ENCODE data around the gene PLD1.

Gene PLD1

DNA sequence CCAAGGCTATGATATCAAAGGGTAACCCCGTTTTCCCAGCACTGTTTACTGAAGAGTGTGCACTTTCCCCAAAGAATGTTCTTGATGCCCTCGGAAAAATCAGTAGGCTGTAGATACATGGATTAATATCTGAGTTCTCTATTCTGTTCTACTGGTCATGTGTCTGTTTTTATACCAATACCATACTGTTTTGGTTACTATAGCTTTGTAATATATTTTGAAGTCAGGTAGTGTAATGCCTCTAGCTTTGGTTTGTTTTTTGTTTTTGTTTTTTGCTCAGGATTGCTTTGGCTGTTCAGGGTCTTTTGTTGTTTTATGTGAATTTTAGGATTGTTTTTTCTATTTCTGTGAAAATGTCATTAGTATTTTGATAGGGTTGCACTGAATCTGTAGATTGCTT lies 95.1 kb downstream of the PLD1 start:
- ChIA-PET CTCF (interaction anchor here (1.1 kb wide), 1 partner anchor 57 kb away, joined by 3 read pairs; no protein-coding TSS in a partner anchor), POLR2A (no interaction called here)
- WGBS (ENCODE audit: insufficient coverage): no CpG with 5 or more reads among the region's 2 CpGs
- Histone ChIP-seq H3K27me3 (replicated peaks in 2 of 5; ENCODE audit: control insufficient read depth in 4 of 5, insufficient read depth in 5 of 5, low read length in 4 of 5) (no peaks in the 10 kb centered on the region), H3K9me3 (ENCODE audit: control extremely low read depth in 1 of 5, control insufficient read depth in 4 of 5, insufficient read depth in 2 of 5, low read depth in 1 of 5, low read length in 4 of 5) (peaks cover 0 to 11% (median 2%) of the 10 kb centered on the region in 5 experiments), H3K4me3 (ENCODE audit: control insufficient read depth in 1 of 7, extremely low read depth in 1 of 7, insufficient read depth in 4 of 7, low read depth in 2 of 7, low read length in 6 of 7) (no peak overlapping the region), H3K36me3 (ENCODE audit: control insufficient read depth in 4 of 4, insufficient read depth in 4 of 4, low read length in 3 of 4) (peaks cover 0 to 2% (median 0%) of the 10 kb centered on the region in 4 experiments), H3K27ac (ENCODE audit: insufficient read depth in 1 of 2, low read depth in 1 of 2, low read length in 2 of 2, poor library complexity in 1 of 2, severe bottlenecking in 2 of 2) (no peak overlapping the region), H3K4me1 (ENCODE audit: control extremely low read depth in 1 of 4, control insufficient read depth in 4 of 4, insufficient read depth in 4 of 4, low read length in 3 of 4) (no peaks in the 10 kb centered on the region)
- DNase-seq: no peak

DNA sequence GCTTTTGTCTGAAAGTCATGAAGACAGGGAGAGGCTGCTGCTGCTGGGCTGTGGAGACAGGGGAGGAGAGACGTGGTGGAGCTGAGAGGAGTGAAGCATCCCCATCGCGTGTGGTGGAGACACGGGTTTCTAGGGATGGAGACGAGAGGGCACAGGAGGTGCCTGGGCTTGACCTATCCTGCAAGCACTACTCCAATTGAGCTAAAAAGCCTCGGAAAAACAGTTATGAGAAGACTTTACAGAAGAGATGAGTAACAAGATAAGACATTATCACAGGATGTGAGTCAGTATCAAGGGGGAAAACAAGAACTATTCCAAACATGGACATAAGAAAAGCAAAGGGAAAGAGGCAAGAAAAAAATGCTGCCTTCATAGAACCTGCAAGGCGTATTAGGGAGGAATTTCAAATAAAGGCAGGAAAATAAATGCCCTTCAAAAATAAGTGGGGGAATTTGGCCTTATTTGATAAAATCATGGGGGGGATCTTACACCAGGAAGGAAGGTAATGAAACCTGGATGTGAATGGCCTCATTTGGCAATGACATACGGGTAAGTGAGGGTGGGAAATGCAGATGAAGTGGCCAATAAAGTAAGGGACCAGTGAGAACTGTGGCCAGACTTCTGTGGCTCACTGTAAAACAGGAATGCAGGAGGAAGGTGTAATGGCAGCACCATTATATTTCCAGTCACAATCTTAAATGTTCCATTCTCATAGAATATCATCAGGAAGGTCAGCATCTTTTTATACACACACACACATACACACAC lies 97.9 kb downstream of the PLD1 start:
- 95% methylated on average over 8 of the region's 8 CpGs for WGBS (ENCODE audit: insufficient coverage)
- CTCF ChIA-PET: interaction anchor here (0.7 kb wide), 1 partner anchor 755 kb away, joined by 7 read pairs; no protein-coding TSS in a partner anchor
- H3K27ac ChIP-seq (ENCODE audit: insufficient read depth in 1 of 2, low read depth in 1 of 2, low read length in 2 of 2, poor library complexity in 1 of 2, severe bottlenecking in 2 of 2): no peak overlapping the region
- peaks cover 0 to 2% (median 0%) of the 10 kb centered on the region in 4 experiments for H3K36me3 ChIP-seq (ENCODE audit: control insufficient read depth in 4 of 4, insufficient read depth in 4 of 4, low read length in 3 of 4)
- no peaks in the 10 kb centered on the region for H3K27me3 ChIP-seq (replicated peaks in 2 of 5; ENCODE audit: control insufficient read depth in 4 of 5, insufficient read depth in 5 of 5, low read length in 4 of 5)
- no peak for DNase-seq
- POLR2A ChIA-PET: no interaction called here
- H3K4me3 ChIP-seq (ENCODE audit: control insufficient read depth in 1 of 7, extremely low read depth in 1 of 7, insufficient read depth in 4 of 7, low read depth in 2 of 7, low read length in 6 of 7): no peak overlapping the region
- peaks cover 0 to 11% (median 2%) of the 10 kb centered on the region in 5 experiments for H3K9me3 ChIP-seq (ENCODE audit: control extremely low read depth in 1 of 5, control insufficient read depth in 4 of 5, insufficient read depth in 2 of 5, low read depth in 1 of 5, low read length in 4 of 5)
- H3K4me1 ChIP-seq (ENCODE audit: control extremely low read depth in 1 of 4, control insufficient read depth in 4 of 4, insufficient read depth in 4 of 4, low read length in 3 of 4): no peaks in the 10 kb centered on the region

GRCh38 chr3:171711461-171712170 lies 98.7 kb downstream of the PLD1 start:
- no CpG with 5 or more reads among the region's 3 CpGs for WGBS (ENCODE audit: insufficient coverage)
- POLR2A ChIA-PET: no interaction called here

GRCh38 chr3:171710359-171710758 lies 99.9 kb downstream of the PLD1 start:
- Histone ChIP-seq H3K4me1 (ENCODE audit: control extremely low read depth in 1 of 4, control insufficient read depth in 4 of 4, insufficient read depth in 4 of 4, low read length in 3 of 4) (no peaks in the 10 kb centered on the region), H3K4me3 (ENCODE audit: control insufficient read depth in 1 of 7, extremely low read depth in 1 of 7, insufficient read depth in 4 of 7, low read depth in 2 of 7, low read length in 6 of 7) (no peak overlapping the region), H3K9me3 (ENCODE audit: control extremely low read depth in 1 of 5, control insufficient read depth in 4 of 5, insufficient read depth in 2 of 5, low read depth in 1 of 5, low read length in 4 of 5) (peaks cover 0 to 4% (median 0%) of the 10 kb centered on the region in 5 experiments), H3K27ac (ENCODE audit: insufficient read depth in 1 of 2, low read depth in 1 of 2, low read length in 2 of 2, poor library complexity in 1 of 2, severe bottlenecking in 2 of 2) (no peak overlapping the region), H3K36me3 (ENCODE audit: control insufficient read depth in 4 of 4, insufficient read depth in 4 of 4, low read length in 3 of 4) (peaks cover 0 to 2% (median 0%) of the 10 kb centered on the region in 4 experiments), H3K27me3 (replicated peaks in 2 of 5; ENCODE audit: control insufficient read depth in 4 of 5, insufficient read depth in 5 of 5, low read length in 4 of 5) (no peaks in the 10 kb centered on the region)
- WGBS (ENCODE audit: insufficient coverage): 95% methylated on average over 16 of the region's 17 CpGs
- ChIA-PET POLR2A (no interaction called here), CTCF (interaction anchor here (1.1 kb wide), 1 partner anchor 97 kb away, joined by 3 read pairs; no protein-coding TSS in a partner anchor)
- DNase-seq: no peak

More at GRCh38 chr3:171711461-171712170, 98.7 kb downstream of the PLD1 start:
- Histone ChIP-seq H3K27me3 (replicated peaks in 2 of 5; ENCODE audit: control insufficient read depth in 4 of 5, insufficient read depth in 5 of 5, low read length in 4 of 5) (no peaks in the 10 kb centered on the region), H3K4me3 (ENCODE audit: control insufficient read depth in 1 of 7, extremely low read depth in 1 of 7, insufficient read depth in 4 of 7, low read depth in 2 of 7, low read length in 6 of 7) (no peak overlapping the region), H3K27ac (ENCODE audit: insufficient read depth in 1 of 2, low read depth in 1 of 2, low read length in 2 of 2, poor library complexity in 1 of 2, severe bottlenecking in 2 of 2) (no peak overlapping the region), H3K9me3 (ENCODE audit: control extremely low read depth in 1 of 5, control insufficient read depth in 4 of 5, insufficient read depth in 2 of 5, low read depth in 1 of 5, low read length in 4 of 5) (peaks cover 0 to 8% (median 2%) of the 10 kb centered on the region in 5 experiments), H3K36me3 (ENCODE audit: control insufficient read depth in 4 of 4, insufficient read depth in 4 of 4, low read length in 3 of 4) (peaks cover 0 to 2% (median 0%) of the 10 kb centered on the region in 4 experiments), H3K4me1 (ENCODE audit: control extremely low read depth in 1 of 4, control insufficient read depth in 4 of 4, insufficient read depth in 4 of 4, low read length in 3 of 4) (no peaks in the 10 kb centered on the region)
- CTCF ChIA-PET: interaction anchor here (0.7 kb wide), 2 partner anchors 631 to 755 kb away, joined by 4 to 7 read pairs; no protein-coding TSS in a partner anchor
- DNase-seq: no peak

DNA sequence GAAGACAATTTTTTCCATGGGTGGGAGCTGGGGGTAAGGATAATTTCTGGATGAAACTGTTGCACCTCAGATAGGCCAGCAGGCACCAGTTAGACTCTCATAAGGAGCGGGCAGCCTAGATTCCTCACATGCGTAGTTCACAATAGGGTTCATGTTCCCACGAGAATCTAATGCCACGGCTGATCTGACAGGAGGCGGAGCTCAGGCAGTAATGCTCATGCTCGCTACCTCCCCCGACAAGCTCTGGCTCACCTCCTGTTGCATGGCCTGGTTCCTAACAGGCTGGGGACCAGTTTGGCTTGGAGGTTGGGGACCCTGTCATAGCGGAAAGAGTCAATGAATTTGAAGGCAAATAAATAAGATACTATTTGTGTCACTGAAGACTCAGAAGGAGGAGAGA lies 105.5 kb downstream of the PLD1 start:
- no peaks in the 10 kb centered on the region for H3K27me3 ChIP-seq (replicated peaks in 2 of 5; ENCODE audit: control insufficient read depth in 4 of 5, insufficient read depth in 5 of 5, low read length in 4 of 5)
- CTCF ChIA-PET: interaction anchor here (1.2 to 1.7 kb wide), 3 partner anchors 66 to 129 kb away, joined by 3 to 4 read pairs (median 3); no protein-coding TSS in a partner anchor
- no peaks in the 10 kb centered on the region for H3K4me1 ChIP-seq (ENCODE audit: control extremely low read depth in 1 of 4, control insufficient read depth in 4 of 4, insufficient read depth in 4 of 4, low read length in 3 of 4)
- no peak overlapping the region for H3K27ac ChIP-seq (ENCODE audit: insufficient read depth in 1 of 2, low read depth in 1 of 2, low read length in 2 of 2, poor library complexity in 1 of 2, severe bottlenecking in 2 of 2)
- POLR2A ChIA-PET: no interaction called here
- H3K4me3 ChIP-seq (ENCODE audit: control insufficient read depth in 1 of 7, extremely low read depth in 1 of 7, insufficient read depth in 4 of 7, low read depth in 2 of 7, low read length in 6 of 7): no peak overlapping the region
- H3K36me3 ChIP-seq (ENCODE audit: control insufficient read depth in 4 of 4, insufficient read depth in 4 of 4, low read length in 3 of 4): no peaks in the 10 kb centered on the region
- 100% methylated on average over 6 of the region's 8 CpGs for WGBS (ENCODE audit: insufficient coverage)
- peaks cover 0 to 7% (median 0%) of the 10 kb centered on the region in 5 experiments for H3K9me3 ChIP-seq (ENCODE audit: control extremely low read depth in 1 of 5, control insufficient read depth in 4 of 5, insufficient read depth in 2 of 5, low read depth in 1 of 5, low read length in 4 of 5)
- no peak for DNase-seq

GRCh38 chr3:171704002-171704401 lies 106.3 kb downstream of the PLD1 start:
- CTCF ChIA-PET: interaction anchor here (1.0 to 1.7 kb wide), 6 partner anchors 9 to 130 kb away, joined by 3 to 4 read pairs (median 3); no protein-coding TSS in a partner anchor
- peak; percentile 13 to 46 (median 38) for DNase-seq
- no peak overlapping the region for H3K4me3 ChIP-seq (ENCODE audit: control insufficient read depth in 1 of 7, extremely low read depth in 1 of 7, insufficient read depth in 4 of 7, low read depth in 2 of 7, low read length in 6 of 7)
- no peaks in the 10 kb centered on the region for H3K27me3 ChIP-seq (replicated peaks in 2 of 5; ENCODE audit: control insufficient read depth in 4 of 5, insufficient read depth in 5 of 5, low read length in 4 of 5)
- H3K9me3 ChIP-seq (ENCODE audit: control extremely low read depth in 1 of 5, control insufficient read depth in 4 of 5, insufficient read depth in 2 of 5, low read depth in 1 of 5, low read length in 4 of 5): peaks cover 0 to 7% (median 0%) of the 10 kb centered on the region in 5 experiments
- no peaks in the 10 kb centered on the region for H3K4me1 ChIP-seq (ENCODE audit: control extremely low read depth in 1 of 4, control insufficient read depth in 4 of 4, insufficient read depth in 4 of 4, low read length in 3 of 4)
- no CpG with 5 or more reads among the region's 2 CpGs for WGBS (ENCODE audit: insufficient coverage)
- POLR2A ChIA-PET: no interaction called here
- H3K36me3 ChIP-seq (ENCODE audit: control insufficient read depth in 4 of 4, insufficient read depth in 4 of 4, low read length in 3 of 4): no peaks in the 10 kb centered on the region
- H3K27ac ChIP-seq (ENCODE audit: insufficient read depth in 1 of 2, low read depth in 1 of 2, low read length in 2 of 2, poor library complexity in 1 of 2, severe bottlenecking in 2 of 2): no peak overlapping the region

All from common myeloid progenitor, CD34-positive (primary cell).